Gastrocnemius medialis (tissue), 4 donors: ENCODE data around the gene LMAN1. TPM values are rescaled to one million over a fixed set of nuclear protein-coding genes. Genes with fewer than 3 reads are reported as not detected.

Source experiments
- ATAC-seq, 2 donors: fragments of 150-250 bp; one replicate each; pipeline ENCODE4 v1.9.1; 2016
- DNase-seq, 2 donors: peaks; one replicate each; pipeline ENCODE4 v3.0.0-alpha.2; 2019
- H3K27ac ChIP-seq, 4 donors: fragments of 200-600 bp; sonication (generic); 1 replicate in 1 of 4; 2 replicates in 3 of 4; pipeline ENCODE4 v1.5.1; 2016 to 2018; ENCODE audit warnings: mild to moderate bottlenecking in 2 of 4, moderate library complexity in 1 of 4
- H3K27me3 ChIP-seq, 3 donors: fragments of 200-600 bp; sonication (generic) in 2 of 3; 1 replicate in 1 of 3; 2 replicates in 2 of 3; pipeline versions ENCODE4 v1.5.1 to v1.6.0; 2016 to 2019; ENCODE audit warnings: mild to moderate bottlenecking in 1 of 3, moderate library complexity in 1 of 3
- H3K36me3 ChIP-seq, 2 donors: fragments of 200-600 bp; sonication (generic) in 1 of 2; one replicate each; pipeline ENCODE4 v1.5.1; 2017 to 2018
- H3K4me1 ChIP-seq, 2 donors: fragments of 200-600 bp; sonication (generic) in 1 of 2; one replicate each; pipeline ENCODE4 v1.5.1; 2016 to 2017; ENCODE audit warnings: mild to moderate bottlenecking in 2 of 2
- H3K4me3 ChIP-seq, 4 donors: fragments of 200-600 bp; sonication (generic) in 3 of 4; 1 replicate in 1 of 4; 2 replicates in 3 of 4; pipeline ENCODE4 v1.5.1; 2016 to 2019; ENCODE audit warnings: mild to moderate bottlenecking in 2 of 4
- H3K9me3 ChIP-seq, 3 donors: fragments of 200-600 bp; sonication (generic) in 2 of 3; 1 replicate in 1 of 3; 2 replicates in 2 of 3; pipeline ENCODE4 v1.5.1; 2016 to 2019
- POLR2A ChIP-seq, 2 donors: fragments of 450-650 bp; IDR thresholded peaks; one replicate each; pipeline ENCODE4 v1.6.1; 2017; ENCODE audit warnings: antibody characterized with exemption in 2 of 2, mild to moderate bottlenecking in 2 of 2, moderate library complexity in 2 of 2
- in situ Hi-C, 4 donors: fragments of 200-750 bp; cut with MboI; loops; one replicate each; pipeline versions ENCODE4 v1.15.0 to v1.8.0; 2017; ENCODE audit warnings: low sequenced_read_pairs in 4 of 4
- intact Hi-C: fragments of 100-400 bp; cut with DNase I; formaldehyde crosslinking; loops from one replicate; pipeline ENCODE4 v1.15.1; 2023; ENCODE audit warnings: low total_unique reads
- total RNA-seq, 4 donors: library from RNA; depleted of rRNA; stranded (reverse); fragments of >200 nt; gene quantifications; one replicate each; pipeline versions ENCODE4 v1.1.0 to v1.2.3, GENCODE V29; 2016
- TF ChIP-seq, protein P1 (sequence below), 5 experiments: fragments of 450-650 bp in 3 of 5; fragments of 200-600 bp in 2 of 5; sonication (generic) in 2 of 5; IDR thresholded peaks in 4 of 5; conservative IDR thresholded peaks in 1 of 5; 1 replicate in 4 of 5; 2 replicates in 1 of 5; pipeline ENCODE4 v1.5.1; 2016 to 2019; ENCODE audit warnings: antibody characterized with exemption in 5 of 5, mild to moderate bottlenecking in 3 of 5, moderate library complexity in 3 of 5

The LMAN1 gene
- total RNA-seq, 4 donors from 2014 or later = 48.6 to 74.8 (median 59.2) TPM

GRCh38 chr18:59381949-59382348, 22.9 kb upstream of the LMAN1 start:
- intact Hi-C loops (no loop called here), in situ Hi-C loops (no loop called here)
- ATAC-seq = no peak

DNA sequence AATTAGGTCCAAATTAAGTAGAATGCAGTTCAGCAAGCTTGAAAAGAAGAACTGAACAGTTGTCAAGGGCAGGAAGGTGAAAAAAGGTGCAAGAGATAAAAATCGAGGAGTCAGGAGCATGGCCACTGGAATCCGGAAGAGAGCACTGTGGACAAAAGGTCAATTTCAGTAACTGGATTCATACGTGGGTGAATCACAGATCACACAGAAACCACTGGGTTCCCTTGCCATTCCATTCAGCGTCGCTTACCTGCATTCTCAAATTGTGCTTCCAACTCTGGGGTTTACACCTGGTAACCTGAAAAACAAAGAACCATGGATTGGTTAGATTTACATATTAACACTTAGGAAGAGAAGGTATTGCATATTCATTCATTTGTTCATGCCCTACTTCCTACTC, 21.6 kb upstream of the LMAN1 start:
- intact Hi-C loops = no loop called here
- no peaks in the 10 kb centered on the region for H3K27me3 ChIP-seq
- no peaks in the 10 kb centered on the region for H3K36me3 ChIP-seq
- H3K4me1 ChIP-seq = peaks cover 0 to 17% of the 10 kb centered on the region in 2 donors
- no peak overlapping the region for H3K27ac ChIP-seq
- ATAC-seq = no peak
- in situ Hi-C loops = no loop called here
- H3K4me3 ChIP-seq = no peak overlapping the region
- no peak for DNase-seq
- TF ChIP-seq, protein P1, sequence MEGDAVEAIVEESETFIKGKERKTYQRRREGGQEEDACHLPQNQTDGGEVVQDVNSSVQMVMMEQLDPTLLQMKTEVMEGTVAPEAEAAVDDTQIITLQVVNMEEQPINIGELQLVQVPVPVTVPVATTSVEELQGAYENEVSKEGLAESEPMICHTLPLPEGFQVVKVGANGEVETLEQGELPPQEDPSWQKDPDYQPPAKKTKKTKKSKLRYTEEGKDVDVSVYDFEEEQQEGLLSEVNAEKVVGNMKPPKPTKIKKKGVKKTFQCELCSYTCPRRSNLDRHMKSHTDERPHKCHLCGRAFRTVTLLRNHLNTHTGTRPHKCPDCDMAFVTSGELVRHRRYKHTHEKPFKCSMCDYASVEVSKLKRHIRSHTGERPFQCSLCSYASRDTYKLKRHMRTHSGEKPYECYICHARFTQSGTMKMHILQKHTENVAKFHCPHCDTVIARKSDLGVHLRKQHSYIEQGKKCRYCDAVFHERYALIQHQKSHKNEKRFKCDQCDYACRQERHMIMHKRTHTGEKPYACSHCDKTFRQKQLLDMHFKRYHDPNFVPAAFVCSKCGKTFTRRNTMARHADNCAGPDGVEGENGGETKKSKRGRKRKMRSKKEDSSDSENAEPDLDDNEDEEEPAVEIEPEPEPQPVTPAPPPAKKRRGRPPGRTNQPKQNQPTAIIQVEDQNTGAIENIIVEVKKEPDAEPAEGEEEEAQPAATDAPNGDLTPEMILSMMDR (IDR thresholded peaks at IDR 0.05 in 4 of 5, conservative IDR thresholded peaks at IDR 0.05 in 1 of 5) = no peak
- TF ChIP-seq POLR2A (IDR thresholded peaks at IDR 0.05) = no peak
- no peaks in the 10 kb centered on the region for H3K9me3 ChIP-seq

More at GRCh38 chr18:59381949-59382348, 22.9 kb upstream of the LMAN1 start:
- Histone ChIP-seq H3K27ac (no peak overlapping the region), H3K4me3 (no peak overlapping the region), H3K4me1 (peaks cover 0 to 11% of the 10 kb centered on the region in 2 donors), H3K27me3 (no peaks in the 10 kb centered on the region), H3K9me3 (no peaks in the 10 kb centered on the region), H3K36me3 (no peaks in the 10 kb centered on the region)
- no peak for DNase-seq
- no peak for TF ChIP-seq POLR2A (IDR thresholded peaks at IDR 0.05)
- TF ChIP-seq, protein P1 (IDR thresholded peaks at IDR 0.05 in 4 of 5, conservative IDR thresholded peaks at IDR 0.05 in 1 of 5) = no peak

GRCh38 chr18:59379772-59380522, 20.9 kb upstream of the LMAN1 start:
- no peaks in the 10 kb centered on the region for H3K36me3 ChIP-seq
- peaks cover 0 to 12% of the 10 kb centered on the region in 2 donors for H3K4me1 ChIP-seq
- TF ChIP-seq, protein P1 (IDR thresholded peaks at IDR 0.05 in 4 of 5, conservative IDR thresholded peaks at IDR 0.05 in 1 of 5) = no peak
- no peak for TF ChIP-seq POLR2A (IDR thresholded peaks at IDR 0.05)
- intact Hi-C loops (no loop called here), in situ Hi-C loops (no loop called here)
- ATAC-seq (no peak), DNase-seq (no peak)
- H3K27me3 ChIP-seq = no peaks in the 10 kb centered on the region
- no peaks in the 10 kb centered on the region for H3K9me3 ChIP-seq
- no peak overlapping the region for H3K4me3 ChIP-seq
- no peak overlapping the region for H3K27ac ChIP-seq

DNA sequence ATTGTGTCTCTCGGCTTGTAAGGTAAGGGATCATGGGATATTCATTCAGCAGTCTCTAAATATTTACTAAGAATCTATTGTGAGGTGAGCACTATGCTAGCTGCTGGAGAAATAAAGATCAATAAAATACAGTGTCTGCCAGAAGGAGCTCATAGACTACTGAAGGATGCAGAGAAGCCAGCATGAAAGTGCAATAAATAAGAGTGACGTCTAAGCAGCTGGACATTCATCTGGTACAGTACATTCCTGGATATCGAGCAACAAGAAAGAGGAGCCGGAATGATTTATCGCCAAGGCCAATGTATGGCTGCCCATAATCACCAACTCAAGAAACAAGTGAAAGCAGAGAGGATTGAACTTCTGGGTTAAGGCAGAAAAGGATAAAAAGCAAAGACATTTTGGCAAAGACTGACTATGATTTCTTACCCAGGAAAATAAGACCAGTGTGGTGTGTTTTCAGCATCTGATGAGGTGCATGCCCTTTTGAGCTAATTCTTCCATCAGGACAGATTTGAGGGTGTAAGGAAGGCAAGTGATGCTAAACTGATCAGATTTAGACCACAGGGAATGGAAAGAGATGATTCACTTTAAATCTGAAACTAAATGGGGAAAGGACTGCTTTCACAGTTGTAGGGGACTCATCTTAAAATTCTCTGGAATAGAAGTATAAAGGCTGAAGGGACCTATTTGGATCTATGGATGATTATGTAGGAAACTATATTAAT, 18.7 kb upstream of the LMAN1 start:
- Histone ChIP-seq H3K4me1 (peaks cover 0 to 8% of the 10 kb centered on the region in 2 donors), H3K4me3 (no peak overlapping the region), H3K9me3 (no peaks in the 10 kb centered on the region), H3K36me3 (no peaks in the 10 kb centered on the region), H3K27ac (no peak overlapping the region), H3K27me3 (no peaks in the 10 kb centered on the region)
- TF ChIP-seq, protein P1 (IDR thresholded peaks at IDR 0.05 in 4 of 5, conservative IDR thresholded peaks at IDR 0.05 in 1 of 5) = no peak
- no peak for TF ChIP-seq POLR2A (IDR thresholded peaks at IDR 0.05)
- in situ Hi-C loops = no loop called here
- DNase-seq (no peak), ATAC-seq (no peak)
- intact Hi-C loops = no loop called here
